HG02973 (cell line): ENCODE results near the gene OR1M1.
"Not testable (repeated sequence)": the region's sequence is repeated elsewhere in the genome, so short reads cannot be mapped to it uniquely, and the experiment has no call there.

Experiments
- ATAC-seq: cut with Tn5 transposase; IDR thresholded peaks from one replicate; pipeline ENCODE4 v1.9.1; 2021; ENCODE audit warnings: moderate library complexity; ENCODE audit not compliant: unreplicated experiment

OR1M1 gene, protein sequence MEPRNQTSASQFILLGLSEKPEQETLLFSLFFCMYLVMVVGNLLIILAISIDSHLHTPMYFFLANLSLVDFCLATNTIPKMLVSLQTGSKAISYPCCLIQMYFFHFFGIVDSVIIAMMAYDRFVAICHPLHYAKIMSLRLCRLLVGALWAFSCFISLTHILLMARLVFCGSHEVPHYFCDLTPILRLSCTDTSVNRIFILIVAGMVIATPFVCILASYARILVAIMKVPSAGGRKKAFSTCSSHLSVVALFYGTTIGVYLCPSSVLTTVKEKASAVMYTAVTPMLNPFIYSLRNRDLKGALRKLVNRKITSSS

DNA sequence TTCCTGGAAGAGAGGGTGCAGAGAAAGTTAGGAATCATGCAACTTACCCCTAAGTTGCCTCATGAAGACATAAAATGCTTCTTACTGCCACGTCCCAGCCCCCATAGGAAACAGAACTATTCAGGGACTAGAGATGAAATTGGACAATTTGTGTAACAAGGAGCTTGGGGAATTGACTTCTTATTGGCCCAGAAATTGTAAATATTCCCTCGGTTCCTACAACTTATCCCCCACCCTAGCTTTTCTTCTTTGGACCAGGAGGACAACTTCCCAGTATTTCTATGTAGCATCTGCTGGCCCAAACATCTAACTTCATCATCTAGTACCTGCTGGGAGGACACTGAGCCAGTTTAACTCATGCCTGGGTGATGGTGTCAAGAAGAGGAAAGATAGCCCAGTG is at the start of gene OR1M1:
Gene OR1M1 (plus strand): TSS at position 301 of the 400 bp plus-strand sequence. CDS start 6,184 bp downstream, outside the sequence.
- ATAC-seq, result no peak

DNA sequence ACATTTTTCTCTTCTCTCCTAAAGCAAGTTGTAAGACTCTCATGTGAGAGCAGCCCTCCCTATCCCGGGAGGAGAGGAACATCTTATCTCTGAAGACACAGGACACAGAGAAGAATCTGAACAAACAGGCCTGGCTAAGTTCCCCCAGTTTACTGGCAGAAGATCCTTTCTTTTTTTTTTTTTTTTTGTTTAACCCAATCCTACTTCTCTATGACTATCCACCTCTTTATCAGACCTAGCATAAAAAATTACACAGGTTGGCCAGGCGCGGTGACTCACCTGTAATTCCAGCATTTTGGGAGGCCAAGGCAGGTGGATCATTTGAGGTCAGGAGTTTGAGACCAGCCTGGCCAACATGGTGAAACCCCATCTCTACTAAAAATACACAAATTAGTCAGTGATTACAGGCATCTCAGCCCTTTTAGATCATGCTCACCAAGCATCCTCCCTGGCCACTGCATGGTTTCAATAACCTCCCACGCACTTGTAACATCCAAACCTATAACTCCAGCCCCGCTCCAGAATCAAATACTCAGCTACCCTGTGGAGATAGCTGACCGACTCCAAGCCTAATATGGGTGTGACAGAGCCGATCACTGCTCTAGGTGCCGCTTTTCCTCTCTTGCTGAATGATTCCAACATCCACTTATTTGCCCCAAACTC is 49.3 kb upstream of the OR1M1 start:
- ATAC-seq, result no peak

DNA sequence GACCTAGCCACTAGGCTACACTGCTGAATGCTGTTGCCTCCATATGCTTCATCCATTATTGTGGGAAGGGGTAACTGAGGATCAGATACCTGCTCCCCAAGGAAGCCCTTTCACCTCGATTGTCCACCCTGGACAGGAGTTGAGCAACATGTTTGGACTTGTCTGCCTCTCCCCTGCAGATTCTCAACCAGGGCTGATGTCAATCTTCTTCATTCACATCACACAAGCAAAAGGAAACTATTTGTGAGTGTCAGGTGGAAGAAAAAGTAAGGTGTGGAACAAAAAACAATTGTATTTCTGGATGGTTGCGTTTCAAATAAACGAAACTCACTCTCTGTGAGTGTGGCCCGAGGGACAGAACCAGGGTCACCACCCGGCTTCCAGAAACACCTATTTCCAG is 47.1 kb upstream of the OR1M1 start:
- no peak for ATAC-seq

DNA sequence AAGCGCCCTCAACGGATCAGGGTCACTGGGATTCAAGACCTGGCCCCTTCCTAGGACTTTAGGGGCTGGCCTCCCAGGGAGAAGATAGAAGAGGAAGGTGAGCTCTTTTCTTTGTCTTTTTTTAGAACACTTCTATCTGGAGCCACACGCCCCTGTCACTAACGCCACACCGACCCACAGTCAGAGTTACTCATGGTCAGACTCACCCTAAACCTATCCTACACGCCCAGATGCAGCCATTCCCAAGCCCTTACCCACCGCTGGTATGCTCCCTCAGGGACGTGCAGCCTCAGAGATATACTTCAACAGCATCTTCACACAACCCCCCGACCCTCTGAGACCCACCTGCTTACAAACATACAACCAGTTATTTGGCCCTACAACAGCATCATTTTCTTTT is 46.7 kb upstream of the OR1M1 start:
- no peak for ATAC-seq

- ATAC-seq, result no peak
Measured at GRCh38 chr19:9041023-9041422, 45.8 kb upstream of the OR1M1 start.

- no peak for ATAC-seq
Measured at GRCh38 chr19:9043524-9043923, 43.3 kb upstream of the OR1M1 start.

GRCh38 chr19:9044449-9044848 is 42.4 kb upstream of the OR1M1 start:
- no peak for ATAC-seq

GRCh38 chr19:9046694-9047093 is 40.2 kb upstream of the OR1M1 start:
- no peak for ATAC-seq

- ATAC-seq, result no peak
Measured at GRCh38 chr19:9052894-9053293, 34.0 kb upstream of the OR1M1 start.

- not testable (repeated sequence) for ATAC-seq
Measured at GRCh38 chr19:9053674-9054073, 33.2 kb upstream of the OR1M1 start.

DNA sequence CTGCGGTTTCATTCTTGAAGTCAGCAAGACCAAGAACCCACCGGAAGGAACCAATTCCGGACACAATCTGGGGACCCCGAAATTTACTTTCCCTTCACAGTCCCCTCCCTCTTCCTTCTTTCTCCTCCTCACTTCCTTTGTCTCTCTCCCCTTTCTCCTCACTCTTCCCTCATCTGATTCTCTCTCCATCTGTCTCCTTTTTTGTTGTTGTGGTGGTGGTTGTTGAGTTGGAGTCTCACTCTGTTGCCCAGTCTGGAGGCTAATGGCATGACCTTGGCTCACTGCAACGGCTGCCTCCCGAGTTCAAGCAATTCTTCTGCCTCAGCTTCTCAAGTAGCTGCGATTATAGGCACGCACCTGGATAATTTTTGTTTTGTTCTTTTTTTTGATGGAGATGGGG is 32.7 kb upstream of the OR1M1 start:
- ATAC-seq, result no peak

- no peak for ATAC-seq
Measured at GRCh38 chr19:9054765-9055164, 32.1 kb upstream of the OR1M1 start.

DNA sequence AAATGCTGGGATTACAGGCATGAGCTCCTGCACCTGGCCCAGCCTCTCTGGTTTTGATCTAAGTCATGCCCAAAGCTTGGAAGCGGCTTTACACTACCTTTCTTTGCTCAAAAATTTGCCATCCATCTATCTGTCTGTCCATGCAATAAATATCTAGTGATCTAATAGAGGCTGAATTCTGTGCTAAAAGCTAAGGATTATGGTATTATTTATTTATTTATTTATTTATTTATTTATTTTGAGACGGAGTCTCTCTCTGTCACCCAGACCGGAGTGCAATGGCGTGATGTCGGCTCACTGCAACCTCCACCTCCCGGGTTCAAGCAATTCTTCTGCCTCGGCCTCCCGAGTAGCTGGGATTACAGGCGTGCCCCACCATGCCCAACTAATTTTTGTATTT is 30.7 kb upstream of the OR1M1 start:
- ATAC-seq, result not testable (repeated sequence)

GRCh38 chr19:9057505-9058258 is 29.2 kb upstream of the OR1M1 start:
- ATAC-seq, result no peak

- no peak for ATAC-seq
Measured at GRCh38 chr19:9058905-9059667, 27.8 kb upstream of the OR1M1 start.

DNA sequence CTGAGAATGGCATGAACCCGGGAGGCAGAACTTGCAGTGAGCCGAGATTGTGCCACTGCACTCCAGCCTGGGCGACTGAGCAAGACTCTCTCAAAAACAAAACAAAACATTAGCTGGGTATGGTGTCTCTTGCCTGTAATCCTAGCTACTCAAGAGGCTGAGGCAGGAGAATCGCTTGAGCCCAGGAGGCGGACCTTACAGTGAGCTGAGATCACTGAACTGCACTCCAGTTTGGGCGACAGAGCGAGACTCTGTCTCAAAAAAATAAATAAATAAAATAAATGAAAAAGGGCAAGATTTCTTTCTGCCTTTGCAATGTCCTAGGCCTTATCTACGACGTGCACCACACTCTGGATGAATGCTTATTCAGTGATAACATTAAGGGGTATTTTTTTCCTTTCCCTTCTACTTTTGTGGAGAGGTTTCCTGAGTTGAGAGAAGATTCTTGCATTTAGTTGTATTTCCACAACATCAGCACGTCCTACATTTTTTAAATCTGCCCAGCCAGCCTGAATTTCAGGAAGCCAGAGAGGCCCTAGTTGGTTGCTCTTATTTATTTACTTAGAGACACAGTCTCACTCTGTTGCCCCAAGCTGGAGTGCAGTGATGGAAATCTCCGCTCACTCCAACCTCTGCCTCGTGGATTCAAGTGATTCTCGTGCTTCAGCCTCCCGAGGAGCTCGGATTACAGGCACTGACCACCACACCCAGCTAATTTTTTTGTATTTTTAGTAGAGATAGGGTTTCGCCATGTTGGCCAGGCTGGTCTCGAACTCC is 26.1 kb upstream of the OR1M1 start:
- no peak for ATAC-seq

GRCh38 chr19:9061879-9062278 is 25.0 kb upstream of the OR1M1 start:
- ATAC-seq, result no peak

- no peak for ATAC-seq
Measured at GRCh38 chr19:9065457-9066014, 21.3 kb upstream of the OR1M1 start.

GRCh38 chr19:9070066-9070465 is 16.8 kb upstream of the OR1M1 start:
- no peak for ATAC-seq

GRCh38 chr19:9071720-9072119 is 15.1 kb upstream of the OR1M1 start:
- not testable (repeated sequence) for ATAC-seq
